GM12875 (cell line): ENCODE results near the gene SEL1L.

Source experiments
- H3K4me3 ChIP-seq: one replicate; pipeline ENCODE4 v1.5.1; 2011; ENCODE audit warnings: low read depth, low read length, control low read depth
- CTCF ChIP-seq: IDR thresholded peaks from 2 replicates; pipeline ENCODE4 v1.5.1; 2011; ENCODE audit warnings: low read depth, mild to moderate bottlenecking, control low read depth, inconsistent platforms, low read length, moderate library complexity, borderline replicate concordance; ENCODE audit not compliant: insufficient read depth

SEL1L gene

GRCh38 chr14:81533536-81534343 is at the start of gene SEL1L:
SEL1L (minus strand) TSS chr14:81533853; CDS start chr14:81533744, 109 bp downstream.
- TF ChIP-seq CTCF = no peak
- peak within 1 kb of the TSS; percentile 85 for H3K4me3 ChIP-seq

- H3K4me3 ChIP-seq = no peak overlapping the region
- TF ChIP-seq CTCF = no peak
Observed at GRCh38 chr14:81582420-81582819, 48.8 kb upstream of the SEL1L start.

DNA sequence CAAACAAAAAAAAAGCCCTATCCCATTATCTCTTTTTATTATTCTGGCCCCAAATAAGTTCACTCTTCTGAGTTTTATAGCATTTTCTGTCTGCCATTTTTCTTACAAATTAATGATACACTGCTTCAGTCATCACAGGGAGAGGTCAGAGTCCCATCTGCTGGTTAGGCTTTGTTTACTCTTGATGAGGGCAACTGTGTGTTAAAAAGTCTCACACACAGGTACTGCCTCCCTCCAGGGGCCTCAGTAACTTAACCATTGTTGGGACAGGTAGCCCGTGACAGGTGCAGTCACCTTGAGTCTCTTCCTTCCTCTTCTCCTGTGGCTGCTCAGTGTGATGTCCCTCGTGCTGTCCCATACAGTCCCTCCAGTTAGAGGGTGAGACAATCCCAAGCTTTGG is 45.5 kb upstream of the SEL1L start:
- no peak for TF ChIP-seq CTCF
- H3K4me3 ChIP-seq = no peak overlapping the region

GRCh38 chr14:81571437-81571836 is 37.8 kb upstream of the SEL1L start:
- H3K4me3 ChIP-seq = no peak overlapping the region
- no peak for TF ChIP-seq CTCF

DNA sequence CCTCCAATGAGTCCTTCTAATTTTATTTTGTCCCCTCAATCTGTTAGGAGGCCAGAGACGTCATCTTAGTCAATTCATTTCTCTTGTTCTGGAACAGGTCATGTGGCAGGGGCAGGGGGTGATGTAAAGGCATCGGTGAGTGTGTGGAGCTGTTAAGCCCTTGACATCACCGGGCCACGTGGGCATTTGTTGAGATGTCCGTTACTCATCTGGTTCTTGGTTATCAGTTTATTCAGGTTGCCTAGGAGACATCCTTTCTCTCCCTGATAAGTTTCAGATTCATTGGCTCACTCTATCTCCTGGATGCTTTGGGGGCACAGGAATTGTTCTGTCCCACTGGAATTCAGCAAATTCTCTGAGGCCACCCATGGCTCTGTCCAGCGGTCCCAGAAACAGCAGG is 33.6 kb upstream of the SEL1L start:
- no peak for TF ChIP-seq CTCF
- H3K4me3 ChIP-seq = no peak overlapping the region

GRCh38 chr14:81565441-81566290 is 32.0 kb upstream of the SEL1L start:
- peak; percentile 53; the same call in 1 of the 2 replicates for TF ChIP-seq CTCF
- H3K4me3 ChIP-seq = no peak overlapping the region
